ENCODE measurements around the gene BUB3.

GRCh38 chr10:123109466-123109865, 44.7 kb upstream of the BUB3 start:
- TF ChIP-seq CTCF (IDR thresholded peaks at IDR 0.05), result no peak
- no peak for TF ChIP-seq POLR2A (IDR thresholded peaks at IDR 0.05)

Measured in testis (tissue), 2 donors.